Left ventricle myocardium inferior (tissue), 1 donor: ENCODE measurements around the gene PEX1. TPM values are rescaled to one million over a fixed set of nuclear protein-coding genes. Genes with fewer than 3 reads are reported as not detected.
"Not testable (repeated sequence)": the region's sequence is repeated elsewhere in the genome, so short reads cannot be mapped to it uniquely, and the experiment has no call there.

ENCODE experiments used
- DNase-seq: peaks from one replicate; pipeline ENCODE4 v3.0.0-alpha.2; 2020
- H3K27ac ChIP-seq: fragments of 200-600 bp; replicated peaks from 2 replicates; pipeline ENCODE4 v1.8.0; 2021
- H3K27me3 ChIP-seq: fragments of 200-600 bp; 2 replicates; pipeline ENCODE4 v1.8.0; 2021; ENCODE audit warnings: low read depth
- H3K36me3 ChIP-seq: fragments of 200-600 bp; 2 replicates; pipeline ENCODE4 v1.8.0; 2021
- H3K4me1 ChIP-seq: fragments of 200-600 bp; 2 replicates; pipeline ENCODE4 v1.8.0; 2021
- H3K4me3 ChIP-seq: fragments of 200-600 bp; 2 replicates; pipeline ENCODE4 v1.8.0; 2021; ENCODE audit warnings: mild to moderate bottlenecking, moderate library complexity
- H3K9me3 ChIP-seq: fragments of 200-600 bp; replicated peaks from 2 replicates; pipeline ENCODE4 v1.8.0; 2021
- intact Hi-C: fragments of 100-400 bp; cut with micrococcal nuclease; formaldehyde crosslinking; loops from one replicate; pipeline ENCODE4 v1.11.0; 2022
- total RNA-seq: library from RNA; stranded (reverse); fragmentation: NEBNext Ultra II Directional; extraction: Animal tissue kit (Norgen Biotek cat#: 25700); gene quantifications from one replicate; pipeline ENCODE4 v1.2.1, GENCODE V29; 2021
- TF ChIP-seq, protein P1 (sequence below): fragments of 200-600 bp; IDR thresholded peaks from 2 replicates; pipeline ENCODE4 v1.8.0; 2021; ENCODE audit warnings: antibody characterized with exemption, mild to moderate bottlenecking, borderline replicate concordance
- donor health status: DM: no; HTN: yes; CAD: no; lungs with severe emphysema.

The PEX1 gene
- total RNA-seq, 1 donor from 2014 or later = 13.8 TPM

DNA sequence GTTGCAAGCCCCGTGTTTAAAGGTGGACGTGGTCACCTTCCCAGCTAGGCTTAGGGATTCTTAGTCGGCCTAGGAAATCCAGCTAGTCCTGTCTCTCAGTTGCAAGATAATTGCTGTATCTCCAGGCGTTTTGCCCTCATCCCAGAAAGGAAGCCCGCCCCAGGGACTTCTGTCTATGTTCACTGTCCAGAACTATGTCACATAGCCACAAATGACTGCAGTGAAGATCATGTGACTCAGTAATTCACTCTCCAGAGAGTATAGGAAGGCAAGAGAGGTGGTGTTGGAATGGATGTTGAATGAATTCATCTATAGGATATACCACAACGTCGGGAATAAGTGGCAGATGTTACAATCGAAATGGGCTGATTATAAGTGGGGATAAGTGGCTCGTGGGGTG is 50.2 kb downstream of the PEX1 start:
- no peaks in the 10 kb centered on the region for H3K4me1 ChIP-seq

DNA sequence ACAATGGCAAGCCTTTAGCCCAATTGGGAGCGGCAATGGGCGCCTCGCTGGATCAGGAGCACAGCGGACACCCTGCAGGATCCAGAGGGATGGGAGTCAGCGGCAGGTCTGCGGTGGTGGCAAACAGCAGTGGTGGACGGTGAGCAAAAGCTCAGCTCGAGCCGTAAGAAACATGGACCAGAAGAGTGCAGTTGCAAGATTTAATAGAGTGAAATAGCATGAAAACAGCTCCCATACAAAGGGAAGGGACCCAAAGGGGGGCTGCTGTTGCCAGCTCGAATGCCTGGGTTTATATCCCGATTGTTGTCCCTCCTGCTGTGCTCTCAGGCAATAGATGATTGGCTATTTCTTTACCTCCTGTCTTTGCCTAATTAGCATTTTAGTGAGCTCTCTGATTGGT is 50.6 kb downstream of the PEX1 start, which contains the start of gene ERVW-1:
Gene ERVW-1 (minus strand): TSS at position 266 of the 400 bp plus-strand sequence. CDS start 7,565 bp downstream, outside the sequence.
- H3K4me1 ChIP-seq, intact Hi-C loops, H3K9me3 ChIP-seq, H3K4me3 ChIP-seq, H3K27me3 ChIP-seq, DNase-seq, H3K27ac ChIP-seq: not testable (repeated sequence)
- peaks cover 32% of the 10 kb centered on the region for H3K36me3 ChIP-seq

More for the DNA sequence above, 50.2 kb downstream of the PEX1 start:
- no peak overlapping the region for H3K4me3 ChIP-seq
- no peak for DNase-seq
- intact Hi-C loops = no loop called here
- H3K27me3 ChIP-seq = no peaks in the 10 kb centered on the region
- H3K36me3 ChIP-seq = peaks cover 29% of the 10 kb centered on the region
- no peaks in the 10 kb centered on the region for H3K9me3 ChIP-seq
- H3K27ac ChIP-seq = no peak overlapping the region
- TF ChIP-seq, protein P1, sequence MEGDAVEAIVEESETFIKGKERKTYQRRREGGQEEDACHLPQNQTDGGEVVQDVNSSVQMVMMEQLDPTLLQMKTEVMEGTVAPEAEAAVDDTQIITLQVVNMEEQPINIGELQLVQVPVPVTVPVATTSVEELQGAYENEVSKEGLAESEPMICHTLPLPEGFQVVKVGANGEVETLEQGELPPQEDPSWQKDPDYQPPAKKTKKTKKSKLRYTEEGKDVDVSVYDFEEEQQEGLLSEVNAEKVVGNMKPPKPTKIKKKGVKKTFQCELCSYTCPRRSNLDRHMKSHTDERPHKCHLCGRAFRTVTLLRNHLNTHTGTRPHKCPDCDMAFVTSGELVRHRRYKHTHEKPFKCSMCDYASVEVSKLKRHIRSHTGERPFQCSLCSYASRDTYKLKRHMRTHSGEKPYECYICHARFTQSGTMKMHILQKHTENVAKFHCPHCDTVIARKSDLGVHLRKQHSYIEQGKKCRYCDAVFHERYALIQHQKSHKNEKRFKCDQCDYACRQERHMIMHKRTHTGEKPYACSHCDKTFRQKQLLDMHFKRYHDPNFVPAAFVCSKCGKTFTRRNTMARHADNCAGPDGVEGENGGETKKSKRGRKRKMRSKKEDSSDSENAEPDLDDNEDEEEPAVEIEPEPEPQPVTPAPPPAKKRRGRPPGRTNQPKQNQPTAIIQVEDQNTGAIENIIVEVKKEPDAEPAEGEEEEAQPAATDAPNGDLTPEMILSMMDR = no peak

DNA sequence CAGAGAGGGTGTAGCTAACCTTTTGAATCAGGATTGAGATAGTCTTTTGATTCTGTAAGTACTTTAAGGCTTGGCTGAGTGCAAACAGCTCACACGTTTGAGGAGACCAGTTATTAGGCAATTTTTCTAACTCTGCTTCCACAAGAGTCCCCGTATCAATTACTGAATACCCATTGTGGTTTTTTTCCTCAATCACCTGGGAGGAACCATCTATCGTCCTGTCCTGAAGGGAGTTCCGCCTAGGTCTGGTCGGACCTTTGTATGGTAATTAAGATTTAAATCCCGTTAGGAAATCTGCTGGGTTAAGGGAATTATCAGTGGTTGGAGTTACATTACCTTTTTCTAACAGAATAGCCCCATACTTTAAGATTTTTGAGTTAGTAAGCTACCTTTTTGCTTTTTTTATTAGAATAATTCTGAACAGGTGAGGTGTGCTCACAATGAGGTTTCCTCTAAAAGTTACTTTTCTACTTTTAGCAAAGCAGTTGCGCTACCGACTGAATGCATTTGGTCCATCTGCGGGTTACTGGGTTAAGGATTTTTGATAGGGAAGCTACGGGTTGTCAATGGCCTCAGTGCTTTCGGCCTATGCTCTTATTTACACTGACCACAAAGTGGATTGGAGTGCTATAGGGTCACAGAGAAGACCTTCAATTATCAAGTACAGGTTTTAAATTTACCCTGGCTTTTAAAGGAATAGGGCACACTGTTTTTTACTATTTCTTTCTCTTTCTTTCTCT is 52.3 kb downstream of the PEX1 start:
- intact Hi-C loops, H3K4me3 ChIP-seq, DNase-seq, H3K4me1 ChIP-seq, H3K27ac ChIP-seq, H3K27me3 ChIP-seq, H3K9me3 ChIP-seq: not testable (repeated sequence)
- H3K36me3 ChIP-seq = peaks cover 38% of the 10 kb centered on the region

DNA sequence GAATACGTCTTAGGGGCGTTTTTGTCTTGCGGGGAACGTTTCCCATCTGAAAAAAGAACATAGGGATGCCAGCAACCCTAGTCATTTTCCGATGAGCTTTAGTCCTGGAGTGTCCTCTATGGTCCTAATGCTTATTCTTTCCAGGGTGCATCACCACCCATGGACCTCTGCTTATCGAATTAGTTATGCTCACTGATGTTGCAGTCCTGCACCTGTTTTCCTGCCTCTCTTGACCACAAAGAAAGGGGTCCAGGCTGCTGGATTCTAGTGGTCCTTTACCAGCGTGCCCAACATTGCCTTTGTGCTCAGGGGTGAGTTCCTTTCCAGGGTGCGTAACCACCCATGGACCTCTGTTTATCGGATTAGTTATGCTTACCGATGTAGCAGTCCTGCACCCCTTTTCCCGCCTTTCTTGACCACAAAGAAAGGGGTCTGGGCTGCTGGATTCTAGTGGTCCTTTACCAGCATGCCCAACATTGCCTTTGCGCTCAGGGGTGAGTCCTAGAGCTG is 53.0 kb downstream of the PEX1 start:
- H3K27ac ChIP-seq, intact Hi-C loops, H3K9me3 ChIP-seq, H3K4me1 ChIP-seq, DNase-seq, H3K4me3 ChIP-seq, H3K27me3 ChIP-seq: not testable (repeated sequence)
- H3K36me3 ChIP-seq = peaks cover 38% of the 10 kb centered on the region

DNA sequence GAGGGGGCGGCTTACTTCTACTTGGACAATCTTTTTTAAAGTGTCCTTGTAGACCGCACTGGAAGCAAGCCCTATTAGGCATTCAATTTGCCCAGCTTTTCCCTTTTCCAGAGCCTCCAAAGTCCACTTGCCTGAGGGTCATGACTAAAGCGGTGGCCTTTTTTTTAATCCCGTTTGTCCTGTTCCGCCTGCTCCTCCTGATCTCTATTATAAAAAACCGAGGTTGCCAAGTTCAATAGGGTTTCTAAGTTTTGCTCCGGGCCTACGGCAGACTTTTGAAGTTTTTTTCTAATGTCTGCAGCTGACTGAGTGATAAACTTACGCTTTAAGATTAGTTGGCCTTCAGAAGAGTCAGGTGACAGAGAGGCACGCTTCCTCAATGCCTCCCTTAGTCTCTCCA is 54.3 kb downstream of the PEX1 start:
- peaks cover 38% of the 10 kb centered on the region for H3K36me3 ChIP-seq
- intact Hi-C loops, H3K9me3 ChIP-seq, DNase-seq, H3K27me3 ChIP-seq, H3K27ac ChIP-seq, H3K4me3 ChIP-seq, H3K4me1 ChIP-seq: not testable (repeated sequence)

DNA sequence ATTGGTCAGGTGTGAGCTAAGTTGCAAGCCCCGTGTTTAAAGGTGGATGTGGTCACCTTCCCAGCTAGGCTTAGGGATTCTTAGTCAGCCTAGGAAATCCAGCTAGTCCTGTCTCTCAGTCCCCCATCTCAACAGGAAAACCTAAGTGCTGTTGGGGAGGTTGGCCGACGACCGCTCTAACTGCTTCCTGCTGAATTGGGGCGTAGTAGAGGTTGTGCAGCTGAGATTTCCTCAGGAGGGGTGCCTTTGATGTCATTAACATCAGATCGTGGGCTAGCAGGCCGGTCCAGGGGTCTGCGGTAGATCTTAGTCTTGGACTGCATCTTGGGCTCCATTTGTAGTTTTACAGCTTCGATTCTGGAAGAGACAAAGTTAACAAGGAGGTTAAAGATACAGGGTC is 59.7 kb downstream of the PEX1 start:
- H3K4me3 ChIP-seq, DNase-seq, H3K27ac ChIP-seq, H3K27me3 ChIP-seq, intact Hi-C loops, H3K4me1 ChIP-seq, H3K9me3 ChIP-seq: not testable (repeated sequence)
- H3K36me3 ChIP-seq = peaks cover 50% of the 10 kb centered on the region

DNA sequence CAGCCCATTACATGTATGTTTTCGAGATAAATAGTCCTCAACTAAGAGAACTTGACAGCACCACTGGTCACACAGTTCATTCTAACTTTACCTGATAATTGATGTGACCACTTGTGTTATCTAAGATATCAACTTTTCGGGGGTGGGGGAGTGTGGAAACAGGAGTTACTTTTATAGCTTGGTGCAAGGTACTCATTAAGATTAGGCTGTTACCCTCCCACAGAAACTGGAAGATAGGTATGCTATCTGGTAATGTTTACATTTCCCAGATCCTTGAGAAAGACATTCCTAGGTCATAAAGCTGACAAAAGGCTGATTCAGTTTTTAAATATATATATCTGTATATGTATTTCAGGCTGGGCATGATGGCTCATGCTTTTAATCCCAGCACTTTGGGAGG is 61.6 kb downstream of the PEX1 start:
- Histone ChIP-seq H3K9me3 (no peaks in the 10 kb centered on the region), H3K27ac (no peak overlapping the region), H3K36me3 (peaks cover 50% of the 10 kb centered on the region), H3K27me3 (no peaks in the 10 kb centered on the region), H3K4me3 (no peak overlapping the region), H3K4me1 (no peaks in the 10 kb centered on the region)
- intact Hi-C loops = no loop called here
- TF ChIP-seq, protein P1 = no peak
- no peak for DNase-seq

DNA sequence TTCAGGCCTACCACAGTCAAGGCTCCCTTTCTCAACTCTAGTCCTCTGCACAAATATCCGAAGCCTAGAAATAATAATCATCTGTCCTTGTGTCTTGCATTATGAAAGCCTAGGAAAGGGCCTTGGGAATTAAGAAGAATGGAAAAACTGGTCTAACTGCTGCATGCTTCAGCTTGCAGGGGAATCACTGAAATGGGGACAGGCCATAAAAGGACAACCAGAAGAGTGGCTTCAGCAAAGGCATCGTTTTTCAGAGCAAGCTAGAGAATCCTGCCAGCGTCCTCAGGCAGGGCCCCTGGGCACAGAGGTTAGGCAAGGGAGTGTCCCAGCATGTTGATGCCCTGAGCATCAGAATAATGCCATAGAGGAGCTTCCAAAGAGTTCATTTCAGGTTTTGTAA is 63.8 kb downstream of the PEX1 start:
- no peak for DNase-seq
- H3K9me3 ChIP-seq = no peaks in the 10 kb centered on the region
- no peaks in the 10 kb centered on the region for H3K27me3 ChIP-seq
- TF ChIP-seq, protein P1 = no peak
- intact Hi-C loops = no loop called here
- no peak overlapping the region for H3K4me3 ChIP-seq
- H3K4me1 ChIP-seq = no peaks in the 10 kb centered on the region
- H3K36me3 ChIP-seq = peaks cover 50% of the 10 kb centered on the region
- no peak overlapping the region for H3K27ac ChIP-seq
